Neuron (in vitro differentiated cells): Measurements from ENCODE around the gene LRP1.

Experiments used
- H2AFZ ChIP-seq: one replicate; pipeline ENCODE4 v1.6.1; 2013; ENCODE audit warnings: low read depth, mild to moderate bottlenecking, inconsistent platforms, low read length, moderate library complexity
- H3K27me3 ChIP-seq: one replicate; pipeline ENCODE4 v1.6.1; 2013; ENCODE audit warnings: low read length; ENCODE audit not compliant: insufficient read depth
- H3K36me3 ChIP-seq: one replicate; pipeline ENCODE4 v1.6.1; 2013; ENCODE audit warnings: low read length; ENCODE audit not compliant: insufficient read depth
- H3K4me1 ChIP-seq: one replicate; pipeline ENCODE4 v1.6.1; 2013; ENCODE audit warnings: low read length; ENCODE audit not compliant: insufficient read depth
- H3K4me3 ChIP-seq: 2 replicates; pipeline ENCODE4 v1.5.1; 2013; ENCODE audit warnings: mild to moderate bottlenecking, low read length, moderate library complexity
- H3K9me3 ChIP-seq: one replicate; pipeline ENCODE4 v1.6.1; 2013; ENCODE audit warnings: low read length

LRP1 gene

GRCh38 chr12:57198329-57198728, 70.0 kb downstream of the LRP1 start:
- no peaks in the 10 kb centered on the region for H3K9me3 ChIP-seq
- no peaks in the 10 kb centered on the region for H3K27me3 ChIP-seq
- H3K36me3 ChIP-seq, result peaks cover 97% of the 10 kb centered on the region
- H3K4me1 ChIP-seq, result no peaks in the 10 kb centered on the region
- no peak overlapping the region for H3K4me3 ChIP-seq
- no peak overlapping the region for H2AFZ ChIP-seq

- Histone ChIP-seq H3K36me3 (peaks cover 97% of the 10 kb centered on the region), H3K9me3 (no peaks in the 10 kb centered on the region), H3K27me3 (no peaks in the 10 kb centered on the region), H2AFZ (no peak overlapping the region), H3K4me3 (no peak overlapping the region), H3K4me1 (no peaks in the 10 kb centered on the region)
Measured at GRCh38 chr12:57199191-57199590, 70.9 kb downstream of the LRP1 start.

GRCh38 chr12:57200497-57200896, 72.2 kb downstream of the LRP1 start:
- Histone ChIP-seq H3K4me1 (no peaks in the 10 kb centered on the region), H3K4me3 (no peak overlapping the region), H3K27me3 (no peaks in the 10 kb centered on the region), H3K36me3 (peaks cover 97% of the 10 kb centered on the region), H3K9me3 (no peaks in the 10 kb centered on the region), H2AFZ (no peak overlapping the region)

- Histone ChIP-seq H3K9me3 (no peaks in the 10 kb centered on the region), H3K4me1 (no peaks in the 10 kb centered on the region), H3K36me3 (peaks cover 97% of the 10 kb centered on the region), H3K27me3 (no peaks in the 10 kb centered on the region), H2AFZ (no peak overlapping the region), H3K4me3 (no peak overlapping the region)
Measured at GRCh38 chr12:57201219-57201618, 72.9 kb downstream of the LRP1 start.

- Histone ChIP-seq H3K9me3 (no peaks in the 10 kb centered on the region), H2AFZ (no peak overlapping the region), H3K4me1 (no peaks in the 10 kb centered on the region), H3K36me3 (peaks cover 97% of the 10 kb centered on the region), H3K4me3 (no peak overlapping the region), H3K27me3 (no peaks in the 10 kb centered on the region)
Measured at GRCh38 chr12:57201631-57202030, 73.3 kb downstream of the LRP1 start.

- no peaks in the 10 kb centered on the region for H3K27me3 ChIP-seq
- H3K9me3 ChIP-seq, result no peaks in the 10 kb centered on the region
- H2AFZ ChIP-seq, result no peak overlapping the region
- no peaks in the 10 kb centered on the region for H3K4me1 ChIP-seq
- H3K36me3 ChIP-seq, result peaks cover 92% of the 10 kb centered on the region
- H3K4me3 ChIP-seq, result no peak overlapping the region
Measured at GRCh38 chr12:57202321-57202720, 74.0 kb downstream of the LRP1 start.

- H2AFZ ChIP-seq, result no peak overlapping the region
- H3K36me3 ChIP-seq, result peaks cover 92% of the 10 kb centered on the region
- H3K4me3 ChIP-seq, result no peak overlapping the region
- no peaks in the 10 kb centered on the region for H3K27me3 ChIP-seq
- no peaks in the 10 kb centered on the region for H3K4me1 ChIP-seq
- H3K9me3 ChIP-seq, result no peaks in the 10 kb centered on the region
Measured at GRCh38 chr12:57203201-57203600, 74.9 kb downstream of the LRP1 start.

- Histone ChIP-seq H3K9me3 (no peaks in the 10 kb centered on the region), H2AFZ (no peak overlapping the region), H3K4me1 (no peaks in the 10 kb centered on the region), H3K36me3 (peaks cover 92% of the 10 kb centered on the region), H3K27me3 (no peaks in the 10 kb centered on the region), H3K4me3 (no peak overlapping the region)
Measured at GRCh38 chr12:57203791-57204190, 75.5 kb downstream of the LRP1 start.

GRCh38 chr12:57204454-57204853, 76.2 kb downstream of the LRP1 start:
- Histone ChIP-seq H3K4me3 (no peak overlapping the region), H3K36me3 (peaks cover 91% of the 10 kb centered on the region), H3K9me3 (no peaks in the 10 kb centered on the region), H3K4me1 (no peaks in the 10 kb centered on the region), H2AFZ (no peak overlapping the region), H3K27me3 (no peaks in the 10 kb centered on the region)

- peaks cover 89% of the 10 kb centered on the region for H3K36me3 ChIP-seq
- H2AFZ ChIP-seq, result no peak overlapping the region
Measured at GRCh38 chr12:57205186-57205585, 76.9 kb downstream of the LRP1 start.

GRCh38 chr12:57205931-57206330, 77.6 kb downstream of the LRP1 start:
- Histone ChIP-seq H3K36me3 (peaks cover 89% of the 10 kb centered on the region), H3K9me3 (no peaks in the 10 kb centered on the region), H3K27me3 (no peaks in the 10 kb centered on the region), H3K4me3 (no peak overlapping the region), H3K4me1 (no peaks in the 10 kb centered on the region), H2AFZ (no peak overlapping the region)

More at GRCh38 chr12:57205186-57205585, 76.9 kb downstream of the LRP1 start:
- no peaks in the 10 kb centered on the region for H3K27me3 ChIP-seq
- no peak overlapping the region for H3K4me3 ChIP-seq
- H3K4me1 ChIP-seq, result no peaks in the 10 kb centered on the region
- H3K9me3 ChIP-seq, result no peaks in the 10 kb centered on the region

- H2AFZ ChIP-seq, result no peak overlapping the region
- peaks cover 77% of the 10 kb centered on the region for H3K36me3 ChIP-seq
- no peaks in the 10 kb centered on the region for H3K9me3 ChIP-seq
- no peaks in the 10 kb centered on the region for H3K27me3 ChIP-seq
- H3K4me1 ChIP-seq, result no peaks in the 10 kb centered on the region
- no peak overlapping the region for H3K4me3 ChIP-seq
Measured at GRCh38 chr12:57207731-57208630, 79.7 kb downstream of the LRP1 start.

- Histone ChIP-seq H3K36me3 (peaks cover 70% of the 10 kb centered on the region), H3K4me1 (no peaks in the 10 kb centered on the region), H3K9me3 (no peaks in the 10 kb centered on the region), H2AFZ (no peak overlapping the region), H3K27me3 (no peaks in the 10 kb centered on the region), H3K4me3 (no peak overlapping the region)
Measured at GRCh38 chr12:57208631-57209282, 80.5 kb downstream of the LRP1 start.
